ENCODE results near the gene WDR36. TPM values are rescaled to one million over a fixed set of nuclear protein-coding genes. Genes with fewer than 3 reads are reported as not detected.

The WDR36 gene
- total RNA-seq = 31.0 and 33.7 TPM in 2 replicates
- long read RNA-seq, full-length matches to known transcripts = 36 of 78 reads
- long read RNA-seq, partial matches to known transcripts = 30 of 78 reads
- long read RNA-seq, other reads (novel, unspliced or antisense) = 12 of 78 reads

DNA sequence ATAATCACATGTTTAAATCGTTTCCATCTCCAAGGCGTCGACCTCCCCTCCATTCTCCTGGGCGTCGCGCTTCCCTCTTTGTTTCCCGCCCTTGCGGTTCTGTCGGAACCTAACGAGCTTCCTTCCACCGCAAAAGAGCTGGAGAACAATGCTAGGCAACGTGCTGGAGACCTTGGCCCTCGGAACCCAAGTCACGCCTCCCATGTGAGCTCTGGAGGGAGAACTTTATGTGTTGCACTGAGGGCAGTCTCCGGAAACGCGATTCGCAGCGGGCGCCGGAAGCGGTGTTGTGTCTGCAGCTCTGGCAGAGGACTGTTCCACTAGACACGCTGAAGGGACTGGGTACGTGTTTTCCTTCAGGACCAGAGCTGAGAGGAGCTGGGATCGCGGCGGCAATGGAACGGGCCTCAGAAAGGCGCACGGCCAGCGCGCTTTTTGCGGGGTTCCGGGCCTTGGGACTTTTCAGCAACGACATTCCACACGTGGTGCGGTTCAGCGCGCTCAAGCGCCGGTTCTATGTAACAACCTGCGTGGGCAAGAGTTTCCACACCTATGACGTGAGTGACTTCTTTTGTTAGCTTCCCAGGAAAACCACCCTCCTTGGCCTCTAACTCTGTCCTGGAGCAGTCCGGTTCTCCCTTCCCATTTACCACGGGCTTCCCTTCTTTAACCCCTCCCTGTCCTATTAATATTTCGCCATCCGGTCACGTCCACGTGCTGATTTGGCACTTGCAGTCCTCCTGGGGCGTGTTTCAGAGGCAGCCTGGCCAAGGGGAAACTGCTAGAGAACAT lies at the start of gene WDR36:
WDR36 (plus strand) TSS at position 287 of the 792 bp plus-strand sequence; CDS start at position 396, 109 bp downstream.
- peaks cover 3% of the 10 kb centered on the region for H3K36me3 Mint-ChIP-seq (ENCODE audit: low read depth)
- peak within 1 kb of the TSS; percentile 97 for H3K27ac Mint-ChIP-seq (ENCODE audit: unreplicated experiment)
- peaks cover 14% of the 10 kb centered on the region for H3K27me3 Mint-ChIP-seq (ENCODE audit: low read depth)
- peak within 1 kb of the TSS; percentile 99 for H3K4me3 Mint-ChIP-seq
- H3K4me1 Mint-ChIP-seq = peaks cover 22% of the 10 kb centered on the region
- peaks cover 2% of the 10 kb centered on the region for H3K9me3 Mint-ChIP-seq
- DNase-seq (ENCODE audit: low read depth, low spot score) = peak; percentile 91
- no peak for TF ChIP-seq CTCF (conservative IDR thresholded peaks at IDR 0.05)

DNA sequence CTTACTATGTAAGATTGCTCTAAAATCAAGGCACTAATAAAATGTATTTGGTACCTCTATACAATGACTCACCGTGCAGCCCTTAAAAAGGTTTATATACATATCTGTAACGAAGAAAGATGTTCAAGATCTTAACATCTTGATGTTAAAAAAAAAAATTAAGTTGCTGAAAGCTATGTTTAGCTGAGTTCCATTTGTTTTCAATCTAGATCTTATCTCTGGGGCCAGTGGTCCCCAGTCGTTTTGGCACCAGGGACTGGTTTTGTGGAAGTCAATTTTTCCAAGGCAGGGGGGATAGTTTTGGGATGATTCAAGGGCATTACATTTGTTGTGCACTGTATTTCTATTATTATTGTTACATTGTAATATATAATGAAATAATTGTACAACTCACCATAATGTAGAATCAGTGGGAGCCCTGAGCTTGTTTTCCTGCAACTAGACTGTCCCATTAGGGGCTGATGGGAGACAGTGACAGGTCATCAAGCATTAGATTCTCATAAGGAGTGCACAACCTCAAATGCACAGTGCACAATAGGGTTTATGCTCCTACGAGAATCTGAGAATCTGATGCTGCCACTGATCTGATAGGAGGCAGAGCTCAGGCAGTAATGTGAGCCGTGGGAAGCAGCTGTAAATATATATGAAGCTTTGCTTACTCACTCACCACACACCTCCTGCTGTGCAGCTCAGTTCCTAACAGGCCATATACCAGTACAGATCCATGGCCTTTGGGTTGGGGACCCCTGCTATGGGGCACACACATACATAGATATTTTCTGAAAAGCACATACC lies 48.2 kb upstream of the WDR36 start:
- Mint-ChIP-seq H3K27ac (ENCODE audit: unreplicated experiment) (no peak overlapping the region), H3K4me1 (no peaks in the 10 kb centered on the region), H3K27me3 (ENCODE audit: low read depth) (peaks cover 15% of the 10 kb centered on the region), H3K9me3 (peaks cover 6% of the 10 kb centered on the region), H3K36me3 (ENCODE audit: low read depth) (no peaks in the 10 kb centered on the region), H3K4me3 (no peak overlapping the region)
- DNase-seq (ENCODE audit: low read depth, low spot score) = no peak
- no peak for TF ChIP-seq CTCF (conservative IDR thresholded peaks at IDR 0.05)

DNA sequence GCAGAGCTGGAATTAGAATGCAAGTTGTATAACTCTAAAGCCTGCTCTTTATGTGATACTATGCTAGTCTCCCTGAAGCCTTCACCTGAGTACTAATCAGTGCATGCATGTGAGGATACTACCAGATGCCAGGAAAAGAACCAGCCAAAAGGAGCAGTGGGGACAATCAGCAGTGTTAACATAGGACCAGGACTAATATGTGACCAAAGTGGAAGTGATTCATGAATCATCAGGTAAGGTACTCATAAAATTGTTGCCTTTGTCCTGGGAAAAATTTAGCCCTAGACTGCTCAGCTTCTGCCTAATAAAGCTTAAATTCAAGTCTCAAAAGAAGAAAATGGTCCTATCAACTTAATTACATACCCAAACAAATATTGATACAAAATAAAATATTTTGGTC lies 34.1 kb upstream of the WDR36 start:
- Mint-ChIP-seq H3K4me1 (no peaks in the 10 kb centered on the region), H3K27ac (ENCODE audit: unreplicated experiment) (no peak overlapping the region), H3K27me3 (ENCODE audit: low read depth) (peaks cover 44% of the 10 kb centered on the region), H3K4me3 (no peak overlapping the region), H3K36me3 (ENCODE audit: low read depth) (no peaks in the 10 kb centered on the region), H3K9me3 (no peaks in the 10 kb centered on the region)
- no peak for TF ChIP-seq CTCF (conservative IDR thresholded peaks at IDR 0.05)
- DNase-seq (ENCODE audit: low read depth, low spot score) = no peak

DNA sequence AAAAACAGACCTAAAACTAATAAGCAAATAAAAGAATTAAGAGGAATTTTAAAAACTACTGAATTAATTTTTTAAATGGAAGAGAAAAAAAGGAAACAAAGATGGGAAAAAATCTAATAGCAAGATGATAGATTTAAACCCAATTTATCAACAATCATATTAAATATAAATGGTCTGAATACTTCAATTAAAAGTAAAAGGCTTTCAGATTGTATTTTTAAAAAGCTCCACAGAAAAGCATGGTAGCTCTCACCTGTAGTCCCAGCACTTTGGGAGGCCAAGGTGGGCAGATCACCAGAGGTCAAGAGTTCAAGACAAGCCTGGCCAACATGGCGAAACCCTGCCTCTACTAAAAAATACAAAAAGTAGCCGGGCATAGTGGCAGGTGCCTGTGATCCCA lies 32.0 kb upstream of the WDR36 start:
- DNase-seq (ENCODE audit: low read depth, low spot score) = no peak
- Mint-ChIP-seq H3K4me1 (no peaks in the 10 kb centered on the region), H3K27ac (ENCODE audit: unreplicated experiment) (no peak overlapping the region), H3K4me3 (no peak overlapping the region), H3K36me3 (ENCODE audit: low read depth) (no peaks in the 10 kb centered on the region), H3K27me3 (ENCODE audit: low read depth) (peaks cover 42% of the 10 kb centered on the region), H3K9me3 (no peaks in the 10 kb centered on the region)
- TF ChIP-seq CTCF (conservative IDR thresholded peaks at IDR 0.05) = no peak

- TF ChIP-seq CTCF (conservative IDR thresholded peaks at IDR 0.05) = no peak
- Mint-ChIP-seq H3K9me3 (no peaks in the 10 kb centered on the region), H3K27me3 (ENCODE audit: low read depth) (peaks cover 51% of the 10 kb centered on the region), H3K4me3 (no peak overlapping the region), H3K36me3 (ENCODE audit: low read depth) (no peaks in the 10 kb centered on the region), H3K27ac (ENCODE audit: unreplicated experiment) (no peak overlapping the region), H3K4me1 (no peaks in the 10 kb centered on the region)
- no peak for DNase-seq (ENCODE audit: low read depth, low spot score)
Measured at GRCh38 chr5:111061618-111062017, 30.5 kb upstream of the WDR36 start.
